SW 1271 (cell line): ENCODE results near the gene SLC38A1.
"Not testable (repeated sequence)": the region's sequence is repeated elsewhere in the genome, so short reads cannot be mapped to it uniquely, and the experiment has no call there.

Experiments
- DNase-seq, 2 experiments: peaks; one replicate each; lab custom pipeline; 2025; lab: John Stamatoyannopoulos, UW

Gene SLC38A1

GRCh38 chr12:46264057-46264456, 4.8 kb downstream of the SLC38A1 start:
- DNase-seq: no peak

GRCh38 chr12:46263140-46264016, 5.5 kb downstream of the SLC38A1 start:
- DNase-seq: no peak

- DNase-seq: no peak
These were observed 7.2 kb downstream of the SLC38A1 start for GRCh38 chr12:46261646-46262045.

- no peak for DNase-seq
These were observed 7.8 kb downstream of the SLC38A1 start for GRCh38 chr12:46260913-46261476.

GRCh38 chr12:46260124-46260912, 8.5 kb downstream of the SLC38A1 start:
- DNase-seq: peak in 1 of 2 experiments; percentile 46

GRCh38 chr12:46259713-46260112, 9.1 kb downstream of the SLC38A1 start:
- no peak for DNase-seq

GRCh38 chr12:46259071-46259470, 9.8 kb downstream of the SLC38A1 start:
- DNase-seq: no peak

GRCh38 chr12:46258129-46258528, 10.7 kb downstream of the SLC38A1 start:
- no peak for DNase-seq

GRCh38 chr12:46256942-46257341, 11.9 kb downstream of the SLC38A1 start:
- DNase-seq: no peak

GRCh38 chr12:46253544-46254162, 15.2 kb downstream of the SLC38A1 start:
- no peak for DNase-seq

GRCh38 chr12:46251994-46252393, 16.8 kb downstream of the SLC38A1 start:
- DNase-seq: not testable (repeated sequence)

- DNase-seq: not testable (repeated sequence)
These were observed 18.9 kb downstream of the SLC38A1 start for GRCh38 chr12:46249960-46250359.

GRCh38 chr12:46246021-46246700, 22.7 kb downstream of the SLC38A1 start:
- no peak for DNase-seq

GRCh38 chr12:46244997-46245396, 23.8 kb downstream of the SLC38A1 start:
- DNase-seq: no peak

GRCh38 chr12:46244273-46244915, 24.4 kb downstream of the SLC38A1 start:
- no peak for DNase-seq

GRCh38 chr12:46242569-46242968, 26.3 kb downstream of the SLC38A1 start:
- DNase-seq: no peak

- no peak for DNase-seq
These were observed 28.4 kb downstream of the SLC38A1 start for GRCh38 chr12:46240436-46240835.

GRCh38 chr12:46238821-46239220, 30.0 kb downstream of the SLC38A1 start:
- no peak for DNase-seq

GRCh38 chr12:46237371-46238045, 31.3 kb downstream of the SLC38A1 start:
- DNase-seq: no peak

GRCh38 chr12:46234000-46234399, 34.8 kb downstream of the SLC38A1 start:
- DNase-seq: no peak

- no peak for DNase-seq
These were observed 35.4 kb downstream of the SLC38A1 start for GRCh38 chr12:46233423-46233822.
